ENCODE data around the gene PLIN1.

PLIN1 gene

DNA sequence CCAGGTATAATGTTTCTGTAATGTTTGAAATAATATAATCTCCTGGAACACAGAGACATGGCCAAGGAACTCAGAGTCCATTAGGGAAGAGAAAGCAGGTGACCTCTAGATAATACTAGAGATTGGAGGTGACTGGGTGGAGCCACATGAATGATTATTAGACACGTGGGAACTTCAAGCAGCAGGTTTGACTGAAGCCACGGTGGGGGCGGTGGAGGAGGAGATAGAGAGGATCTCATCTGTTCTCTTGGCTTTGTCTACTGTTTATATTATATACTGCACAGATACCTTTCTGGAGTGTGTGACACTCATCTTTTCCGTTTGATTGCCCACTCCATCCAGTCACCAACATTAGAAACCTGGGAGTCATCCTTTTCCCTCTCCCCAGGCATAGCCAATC is 57.6 kb downstream of the PLIN1 start:
- no peak overlapping the region for H3K4me3 ChIP-seq (ENCODE audit: low read depth, low read length)
- in situ Hi-C loops (cut with HindIII; ENCODE audit: low pct_ligation_motif_present, low sequenced_read_pairs) = no loop called here
- no peak for DNase-seq
- no peaks in the 10 kb centered on the region for H3K27me3 ChIP-seq (replicated peaks)
- H3K27ac ChIP-seq = no peak overlapping the region
- TF ChIP-seq, protein P1, sequence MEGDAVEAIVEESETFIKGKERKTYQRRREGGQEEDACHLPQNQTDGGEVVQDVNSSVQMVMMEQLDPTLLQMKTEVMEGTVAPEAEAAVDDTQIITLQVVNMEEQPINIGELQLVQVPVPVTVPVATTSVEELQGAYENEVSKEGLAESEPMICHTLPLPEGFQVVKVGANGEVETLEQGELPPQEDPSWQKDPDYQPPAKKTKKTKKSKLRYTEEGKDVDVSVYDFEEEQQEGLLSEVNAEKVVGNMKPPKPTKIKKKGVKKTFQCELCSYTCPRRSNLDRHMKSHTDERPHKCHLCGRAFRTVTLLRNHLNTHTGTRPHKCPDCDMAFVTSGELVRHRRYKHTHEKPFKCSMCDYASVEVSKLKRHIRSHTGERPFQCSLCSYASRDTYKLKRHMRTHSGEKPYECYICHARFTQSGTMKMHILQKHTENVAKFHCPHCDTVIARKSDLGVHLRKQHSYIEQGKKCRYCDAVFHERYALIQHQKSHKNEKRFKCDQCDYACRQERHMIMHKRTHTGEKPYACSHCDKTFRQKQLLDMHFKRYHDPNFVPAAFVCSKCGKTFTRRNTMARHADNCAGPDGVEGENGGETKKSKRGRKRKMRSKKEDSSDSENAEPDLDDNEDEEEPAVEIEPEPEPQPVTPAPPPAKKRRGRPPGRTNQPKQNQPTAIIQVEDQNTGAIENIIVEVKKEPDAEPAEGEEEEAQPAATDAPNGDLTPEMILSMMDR (IDR thresholded peaks at IDR 0.05; ENCODE audit: low read depth, low read length, missing control alignments) = no peak
- peaks cover 14% of the 10 kb centered on the region for H3K36me3 ChIP-seq (replicated peaks)

DNA sequence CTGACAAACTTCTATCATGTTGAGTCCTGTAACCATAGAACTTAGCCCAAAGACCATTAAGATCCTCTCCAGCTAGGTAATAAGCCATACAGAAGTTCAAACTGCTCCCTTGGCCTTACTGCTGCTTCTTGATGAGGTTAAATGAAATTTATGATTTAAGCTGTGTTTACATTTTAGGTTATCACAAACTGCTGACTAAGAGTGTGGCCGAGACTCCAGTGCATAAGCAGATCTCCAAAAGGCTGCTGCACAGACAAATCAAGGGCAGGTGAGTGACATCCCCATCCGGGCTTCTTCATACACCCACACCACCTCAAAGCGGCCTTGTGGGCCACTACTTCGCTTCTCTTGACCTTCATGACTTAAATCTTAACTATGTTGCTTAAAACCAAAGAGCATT is 62.9 kb downstream of the PLIN1 start:
- Histone ChIP-seq H3K27me3 (replicated peaks) (no peaks in the 10 kb centered on the region), H3K27ac (no peak overlapping the region), H3K36me3 (replicated peaks) (no peaks in the 10 kb centered on the region), H3K4me3 (ENCODE audit: low read depth, low read length) (no peak overlapping the region)
- DNase-seq = no peak
- in situ Hi-C loops (cut with HindIII; ENCODE audit: low pct_ligation_motif_present, low sequenced_read_pairs) = no loop called here
- TF ChIP-seq, protein P1 (IDR thresholded peaks at IDR 0.05; ENCODE audit: low read depth, low read length, missing control alignments) = no peak

DNA sequence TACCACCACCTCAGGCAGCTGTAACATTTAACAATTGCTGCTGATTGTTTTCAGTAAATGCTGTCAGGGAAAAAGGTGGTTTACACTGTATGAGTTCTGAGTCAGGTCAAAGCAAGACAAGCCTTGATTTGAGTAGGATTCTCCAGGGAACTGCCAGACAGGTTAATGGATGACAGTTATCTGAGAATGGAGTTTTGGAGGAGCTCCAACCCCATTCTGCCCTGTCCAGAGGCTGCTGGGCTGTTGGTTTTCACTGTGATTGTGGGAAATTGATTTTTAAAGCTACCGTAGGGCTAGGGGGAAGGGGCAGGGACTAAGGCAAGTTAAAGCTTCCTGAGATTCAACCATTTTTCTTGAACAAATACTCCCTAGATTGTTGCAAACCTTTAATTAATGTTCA is 64.0 kb downstream of the PLIN1 start:
- DNase-seq = no peak
- in situ Hi-C loops (cut with HindIII; ENCODE audit: low pct_ligation_motif_present, low sequenced_read_pairs) = no loop called here
- Histone ChIP-seq H3K4me3 (ENCODE audit: low read depth, low read length) (no peak overlapping the region), H3K27me3 (replicated peaks) (no peaks in the 10 kb centered on the region), H3K36me3 (replicated peaks) (no peaks in the 10 kb centered on the region), H3K27ac (no peak overlapping the region)
- TF ChIP-seq, protein P1 (IDR thresholded peaks at IDR 0.05; ENCODE audit: low read depth, low read length, missing control alignments) = no peak
